Measurements from ENCODE around the gene SH3RF1.
"Not testable (repeated sequence)": the region's sequence is repeated elsewhere in the genome, so short reads cannot be mapped to it uniquely, and the experiment has no call there.

SH3RF1 gene

GRCh38 chr4:169305173-169305572 lies 34.4 kb upstream of the SH3RF1 start:
- no peak overlapping the region for H3K27ac ChIP-seq (ENCODE audit: low read depth, low read length)
- no peaks in the 10 kb centered on the region for H3K4me1 ChIP-seq (ENCODE audit: control insufficient read depth, low read length)
- no peak overlapping the region for H3K4me2 ChIP-seq (ENCODE audit: low read length)
- H3K4me3 ChIP-seq (ENCODE audit: low read length), result no peak overlapping the region
- no peaks in the 10 kb centered on the region for H3K9me3 ChIP-seq (ENCODE audit: control insufficient read depth, insufficient read depth, low read length)
- no peaks in the 10 kb centered on the region for H4K20me1 ChIP-seq (ENCODE audit: control insufficient read depth, insufficient read depth, low read depth, low read length)
- no peaks in the 10 kb centered on the region for H3K36me3 ChIP-seq (ENCODE audit: control insufficient read depth, low read length)
- H3F3A ChIP-seq (ENCODE audit: control insufficient read depth, insufficient read depth), result no peaks in the 10 kb centered on the region
- H3K9me2 ChIP-seq (replicated peaks; ENCODE audit: control insufficient read depth, low read length), result no peaks in the 10 kb centered on the region
- no peaks in the 10 kb centered on the region for H3K27me3 ChIP-seq (ENCODE audit: control insufficient read depth, low read length)
- H3K79me2 ChIP-seq (ENCODE audit: control insufficient read depth, low read length), result no peaks in the 10 kb centered on the region
- TF ChIP-seq EZH2phosphoT487 (IDR thresholded peaks at IDR 0.05; ENCODE audit: borderline replicate concordance, low read length) (no peak), CTCF (IDR thresholded peaks at IDR 0.05; ENCODE audit: low read depth, low read length, poor library complexity, severe bottlenecking) (no peak)

DNA sequence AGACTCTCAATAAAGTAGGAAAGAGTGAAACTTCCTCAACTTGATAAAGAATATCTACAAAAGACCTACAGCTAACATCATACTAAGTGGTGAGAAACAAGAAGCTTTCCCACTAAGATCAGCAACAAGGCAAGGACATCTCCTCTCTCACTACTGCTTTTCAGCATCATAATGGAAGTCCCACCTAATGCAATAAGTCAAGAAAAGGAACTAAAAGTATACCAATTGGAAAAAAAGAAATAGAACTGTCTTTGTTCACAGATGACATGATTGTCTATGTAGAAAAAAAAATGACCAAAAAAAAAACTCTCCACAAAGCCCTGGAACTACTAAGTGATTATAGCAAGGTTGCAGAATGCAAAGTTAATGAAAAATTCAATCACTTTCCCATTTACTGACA lies 25.1 kb upstream of the SH3RF1 start:
- Histone ChIP-seq H3K27me3 (ENCODE audit: control insufficient read depth, low read length) (no peaks in the 10 kb centered on the region), H4K20me1 (ENCODE audit: control insufficient read depth, insufficient read depth, low read depth, low read length) (no peaks in the 10 kb centered on the region), H3K9me3 (ENCODE audit: control insufficient read depth, insufficient read depth, low read length) (no peaks in the 10 kb centered on the region)

DNA sequence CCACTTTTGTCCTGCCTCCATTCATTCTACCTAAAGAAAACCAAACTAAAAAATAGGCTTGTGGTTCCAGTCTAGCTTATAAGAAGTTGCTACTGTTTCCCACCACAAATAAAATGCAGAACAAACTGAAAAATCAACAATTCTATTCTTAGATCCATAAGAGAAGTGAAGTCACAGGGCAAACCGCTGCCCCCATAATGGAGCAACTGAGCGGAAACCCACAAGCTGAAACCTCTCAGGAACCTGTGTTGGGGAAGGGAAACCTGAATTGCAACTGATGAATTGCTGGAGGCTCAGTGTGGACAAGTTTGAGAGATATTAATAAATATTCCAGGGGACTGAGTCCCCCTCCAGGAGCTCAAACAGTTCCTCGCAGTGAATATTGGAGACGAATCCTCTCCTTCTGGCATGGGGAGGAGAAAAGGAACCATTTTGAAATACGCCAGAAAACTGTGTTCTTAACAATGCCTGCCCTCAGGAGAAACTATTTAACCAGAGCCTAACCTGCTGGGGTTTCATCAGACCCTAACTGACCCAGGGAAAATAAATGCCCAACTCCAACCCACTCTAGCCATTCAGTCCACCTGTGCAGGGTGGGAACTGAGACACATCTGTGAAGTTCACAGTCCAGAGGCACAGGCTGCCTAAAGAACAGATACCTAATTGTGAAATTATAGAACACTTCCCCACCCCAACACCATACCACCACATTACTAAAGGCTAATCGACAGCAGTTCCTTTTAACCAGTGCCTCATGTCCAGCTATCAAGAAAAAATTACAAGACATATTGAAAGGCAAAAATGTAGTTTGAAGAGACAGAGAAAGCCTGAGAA lies 22.8 kb upstream of the SH3RF1 start:
- Histone ChIP-seq H4K20me1 (ENCODE audit: control insufficient read depth, insufficient read depth, low read depth, low read length) (no peaks in the 10 kb centered on the region), H3K27ac (ENCODE audit: low read depth, low read length) (no peak overlapping the region), H3K4me2 (ENCODE audit: low read length) (peak overlapping the region; percentile 61), H3F3A (ENCODE audit: control insufficient read depth, insufficient read depth) (no peaks in the 10 kb centered on the region), H3K9me3 (ENCODE audit: control insufficient read depth, insufficient read depth, low read length) (no peaks in the 10 kb centered on the region), H3K9me2 (replicated peaks; ENCODE audit: control insufficient read depth, low read length) (no peaks in the 10 kb centered on the region), H3K79me2 (ENCODE audit: control insufficient read depth, low read length) (no peaks in the 10 kb centered on the region), H3K4me3 (ENCODE audit: low read length) (peak overlapping the region; percentile 37), H3K4me1 (ENCODE audit: control insufficient read depth, low read length) (peaks cover 21% of the 10 kb centered on the region), H3K27me3 (ENCODE audit: control insufficient read depth, low read length) (no peaks in the 10 kb centered on the region), H3K36me3 (ENCODE audit: control insufficient read depth, low read length) (no peaks in the 10 kb centered on the region)
- TF ChIP-seq EZH2phosphoT487 (IDR thresholded peaks at IDR 0.05; ENCODE audit: borderline replicate concordance, low read length) (no peak), CTCF (IDR thresholded peaks at IDR 0.05; ENCODE audit: low read depth, low read length, poor library complexity, severe bottlenecking) (no peak)

More for the DNA sequence above, 25.1 kb upstream of the SH3RF1 start:
- H3K4me3 ChIP-seq (ENCODE audit: low read length), result no peak overlapping the region
- TF ChIP-seq EZH2phosphoT487 (IDR thresholded peaks at IDR 0.05; ENCODE audit: borderline replicate concordance, low read length) (no peak), CTCF (IDR thresholded peaks at IDR 0.05; ENCODE audit: low read depth, low read length, poor library complexity, severe bottlenecking) (no peak)
- H3K4me2 ChIP-seq (ENCODE audit: low read length), result no peak overlapping the region
- H3K9me2 ChIP-seq (replicated peaks; ENCODE audit: control insufficient read depth, low read length), result no peaks in the 10 kb centered on the region
- H3K27ac ChIP-seq (ENCODE audit: low read depth, low read length), result no peak overlapping the region
- peaks cover 21% of the 10 kb centered on the region for H3K4me1 ChIP-seq (ENCODE audit: control insufficient read depth, low read length)
- H3K79me2 ChIP-seq (ENCODE audit: control insufficient read depth, low read length), result no peaks in the 10 kb centered on the region
- H3F3A ChIP-seq (ENCODE audit: control insufficient read depth, insufficient read depth), result no peaks in the 10 kb centered on the region
- no peaks in the 10 kb centered on the region for H3K36me3 ChIP-seq (ENCODE audit: control insufficient read depth, low read length)

DNA sequence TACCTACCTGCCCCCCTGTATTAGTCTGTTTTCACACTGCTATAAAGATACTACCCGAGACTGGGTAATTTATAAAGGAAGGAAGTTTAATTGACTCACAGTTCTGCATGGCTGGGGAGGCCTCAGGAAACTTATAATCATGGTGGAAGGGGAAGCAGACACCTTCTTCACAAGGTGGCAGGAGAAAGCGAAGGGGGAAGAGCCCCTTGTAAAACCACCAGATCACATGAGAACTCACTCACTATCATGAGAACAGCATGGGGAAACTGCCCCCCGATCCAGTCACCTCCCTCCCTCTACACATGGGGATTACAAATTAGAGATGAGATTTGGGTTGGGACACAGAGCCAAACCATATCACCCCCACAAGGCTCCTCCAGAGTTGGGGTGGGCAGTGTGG lies 17.2 kb upstream of the SH3RF1 start:
- H3K4me2 ChIP-seq (ENCODE audit: low read length); H3K79me2 ChIP-seq (ENCODE audit: control insufficient read depth, low read length); H3K27me3 ChIP-seq (ENCODE audit: control insufficient read depth, low read length); H4K20me1 ChIP-seq (ENCODE audit: control insufficient read depth, insufficient read depth, low read depth, low read length); H3K9me2 ChIP-seq (replicated peaks; ENCODE audit: control insufficient read depth, low read length); H3F3A ChIP-seq (ENCODE audit: control insufficient read depth, insufficient read depth); H3K27ac ChIP-seq (ENCODE audit: low read depth, low read length); H3K4me3 ChIP-seq (ENCODE audit: low read length); H3K36me3 ChIP-seq (ENCODE audit: control insufficient read depth, low read length); H3K9me3 ChIP-seq (ENCODE audit: control insufficient read depth, insufficient read depth, low read length): not testable (repeated sequence)
- peaks cover 16% of the 10 kb centered on the region for H3K4me1 ChIP-seq (ENCODE audit: control insufficient read depth, low read length)

Measured in DOHH2 (cell line).